ENCODE measurements around the gene KCNMA1. TPM values are rescaled to one million over a fixed set of nuclear protein-coding genes. Genes with fewer than 3 reads are reported as not detected.
"Not testable (repeated sequence)": the region's sequence is repeated elsewhere in the genome, so short reads cannot be mapped to it uniquely, and the experiment has no call there.

Gene KCNMA1
- total RNA-seq, 1 donor from 2014 or later: 87.6 TPM

DNA sequence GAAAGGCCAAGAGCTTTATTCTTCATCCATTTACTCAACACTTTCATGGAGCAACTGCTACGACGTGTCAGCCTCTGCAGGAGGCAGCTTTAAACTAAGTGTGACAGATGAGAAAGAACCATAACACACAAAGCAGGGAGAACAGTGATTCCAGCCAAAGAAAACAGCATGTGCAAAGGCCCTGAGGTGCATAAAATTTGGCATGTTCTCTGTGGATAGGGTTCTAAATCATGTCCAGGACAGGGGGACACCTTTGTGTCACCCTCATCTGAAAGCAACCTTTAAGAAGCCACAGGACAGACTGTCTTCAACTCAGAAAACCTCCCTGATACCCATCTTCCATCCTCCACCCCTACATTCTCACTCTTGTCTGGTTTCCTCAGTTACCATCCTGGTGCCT, 116.6 kb downstream of the KCNMA1 start:
- H3K27ac Mint-ChIP-seq (ENCODE audit: unreplicated experiment): no peak overlapping the region
- peaks cover 48% of the 10 kb centered on the region for H3K4me1 Mint-ChIP-seq (ENCODE audit: low read depth)
- no peak for DNase-seq (ENCODE audit: low spot score)
- no peaks in the 10 kb centered on the region for H3K9me3 Mint-ChIP-seq (ENCODE audit: low read depth)
- no peak overlapping the region for H3K4me3 Mint-ChIP-seq (ENCODE audit: unreplicated experiment)
- no peaks in the 10 kb centered on the region for H3K27me3 Mint-ChIP-seq (ENCODE audit: low read depth)
- TF ChIP-seq, protein P1, sequence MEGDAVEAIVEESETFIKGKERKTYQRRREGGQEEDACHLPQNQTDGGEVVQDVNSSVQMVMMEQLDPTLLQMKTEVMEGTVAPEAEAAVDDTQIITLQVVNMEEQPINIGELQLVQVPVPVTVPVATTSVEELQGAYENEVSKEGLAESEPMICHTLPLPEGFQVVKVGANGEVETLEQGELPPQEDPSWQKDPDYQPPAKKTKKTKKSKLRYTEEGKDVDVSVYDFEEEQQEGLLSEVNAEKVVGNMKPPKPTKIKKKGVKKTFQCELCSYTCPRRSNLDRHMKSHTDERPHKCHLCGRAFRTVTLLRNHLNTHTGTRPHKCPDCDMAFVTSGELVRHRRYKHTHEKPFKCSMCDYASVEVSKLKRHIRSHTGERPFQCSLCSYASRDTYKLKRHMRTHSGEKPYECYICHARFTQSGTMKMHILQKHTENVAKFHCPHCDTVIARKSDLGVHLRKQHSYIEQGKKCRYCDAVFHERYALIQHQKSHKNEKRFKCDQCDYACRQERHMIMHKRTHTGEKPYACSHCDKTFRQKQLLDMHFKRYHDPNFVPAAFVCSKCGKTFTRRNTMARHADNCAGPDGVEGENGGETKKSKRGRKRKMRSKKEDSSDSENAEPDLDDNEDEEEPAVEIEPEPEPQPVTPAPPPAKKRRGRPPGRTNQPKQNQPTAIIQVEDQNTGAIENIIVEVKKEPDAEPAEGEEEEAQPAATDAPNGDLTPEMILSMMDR (IDR thresholded peaks at IDR 0.05): no peak
- H3K36me3 Mint-ChIP-seq (ENCODE audit: low read depth): peaks cover 6% of the 10 kb centered on the region

DNA sequence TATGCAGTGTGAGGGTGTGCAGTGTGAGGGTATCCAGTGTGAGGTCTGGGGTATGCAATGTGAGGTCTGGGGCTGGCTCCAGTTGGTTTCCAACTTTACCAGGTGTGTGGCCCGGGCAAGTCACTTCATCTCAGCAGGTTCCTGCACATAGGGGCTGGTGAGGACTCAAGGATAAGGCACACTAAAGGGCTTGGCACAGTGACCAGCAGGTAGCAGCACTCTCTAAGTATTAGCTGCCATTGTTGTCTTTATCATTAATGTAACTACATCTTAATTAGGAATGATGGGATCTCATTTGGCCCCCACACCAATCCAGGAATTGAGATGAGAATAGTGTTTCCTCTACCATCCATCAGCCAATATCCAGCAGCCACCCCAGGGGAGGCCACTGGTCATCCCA, 117.3 kb downstream of the KCNMA1 start:
- Mint-ChIP-seq H3K4me1 (ENCODE audit: low read depth) (peaks cover 45% of the 10 kb centered on the region), H3K4me3 (ENCODE audit: unreplicated experiment) (no peak overlapping the region), H3K9me3 (ENCODE audit: low read depth) (no peaks in the 10 kb centered on the region), H3K36me3 (ENCODE audit: low read depth) (peaks cover 6% of the 10 kb centered on the region), H3K27ac (ENCODE audit: unreplicated experiment) (peak overlapping the region; percentile 34), H3K27me3 (ENCODE audit: low read depth) (no peaks in the 10 kb centered on the region)
- DNase-seq (ENCODE audit: low spot score): no peak
- TF ChIP-seq, protein P1 (IDR thresholded peaks at IDR 0.05): no peak

DNA sequence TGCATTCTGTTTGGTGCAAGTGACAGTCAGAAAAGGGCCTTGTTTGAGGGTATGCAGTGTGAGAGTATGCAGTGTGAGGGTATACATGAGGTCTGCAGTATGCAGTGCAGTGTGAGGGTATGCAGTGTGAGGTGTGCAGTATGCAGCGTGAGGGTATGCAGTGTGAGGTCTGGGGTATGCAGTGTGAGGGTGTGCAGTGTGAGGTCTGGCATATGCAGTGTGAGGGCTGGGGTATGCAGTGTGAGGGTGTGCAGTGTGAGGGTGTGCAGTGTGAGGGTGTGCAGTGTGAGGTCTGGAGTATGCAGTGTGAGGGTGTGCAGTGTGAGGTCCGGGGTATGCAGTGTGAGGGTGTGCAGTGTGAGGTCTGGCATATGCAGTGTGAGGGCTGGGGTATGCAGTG, 117.8 kb downstream of the KCNMA1 start:
- H3K4me1 Mint-ChIP-seq (ENCODE audit: low read depth): peaks cover 43% of the 10 kb centered on the region
- not testable (repeated sequence) for H3K4me3 Mint-ChIP-seq (ENCODE audit: unreplicated experiment); DNase-seq (ENCODE audit: low spot score); H3K27ac Mint-ChIP-seq (ENCODE audit: unreplicated experiment); H3K27me3 Mint-ChIP-seq (ENCODE audit: low read depth); H3K9me3 Mint-ChIP-seq (ENCODE audit: low read depth); H3K36me3 Mint-ChIP-seq (ENCODE audit: low read depth)

DNA sequence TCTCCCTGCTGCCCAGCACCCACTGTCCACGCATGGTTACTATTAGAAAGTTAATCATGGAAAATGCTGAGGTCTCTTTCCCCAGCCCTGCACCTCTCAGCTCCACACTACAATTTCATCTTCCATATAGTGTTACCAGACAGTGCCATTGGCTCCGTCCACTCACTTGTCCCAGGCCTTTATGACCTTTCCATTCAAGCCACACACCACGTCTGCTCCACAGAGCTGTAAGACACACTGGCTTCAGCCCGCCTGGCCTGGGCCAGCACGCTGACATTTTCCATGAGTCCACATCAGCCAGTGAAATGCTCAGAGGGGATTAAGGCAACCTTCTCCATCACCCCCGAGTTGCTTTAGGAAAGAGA, 118.7 kb downstream of the KCNMA1 start:
- TF ChIP-seq, protein P1 (IDR thresholded peaks at IDR 0.05): no peak
- H3K4me3 Mint-ChIP-seq (ENCODE audit: unreplicated experiment): no peak overlapping the region
- peaks cover 43% of the 10 kb centered on the region for H3K4me1 Mint-ChIP-seq (ENCODE audit: low read depth)
- no peaks in the 10 kb centered on the region for H3K9me3 Mint-ChIP-seq (ENCODE audit: low read depth)
- H3K27me3 Mint-ChIP-seq (ENCODE audit: low read depth): no peaks in the 10 kb centered on the region
- H3K36me3 Mint-ChIP-seq (ENCODE audit: low read depth): peaks cover 6% of the 10 kb centered on the region
- H3K27ac Mint-ChIP-seq (ENCODE audit: unreplicated experiment): no peak overlapping the region
- DNase-seq (ENCODE audit: low spot score): no peak

DNA sequence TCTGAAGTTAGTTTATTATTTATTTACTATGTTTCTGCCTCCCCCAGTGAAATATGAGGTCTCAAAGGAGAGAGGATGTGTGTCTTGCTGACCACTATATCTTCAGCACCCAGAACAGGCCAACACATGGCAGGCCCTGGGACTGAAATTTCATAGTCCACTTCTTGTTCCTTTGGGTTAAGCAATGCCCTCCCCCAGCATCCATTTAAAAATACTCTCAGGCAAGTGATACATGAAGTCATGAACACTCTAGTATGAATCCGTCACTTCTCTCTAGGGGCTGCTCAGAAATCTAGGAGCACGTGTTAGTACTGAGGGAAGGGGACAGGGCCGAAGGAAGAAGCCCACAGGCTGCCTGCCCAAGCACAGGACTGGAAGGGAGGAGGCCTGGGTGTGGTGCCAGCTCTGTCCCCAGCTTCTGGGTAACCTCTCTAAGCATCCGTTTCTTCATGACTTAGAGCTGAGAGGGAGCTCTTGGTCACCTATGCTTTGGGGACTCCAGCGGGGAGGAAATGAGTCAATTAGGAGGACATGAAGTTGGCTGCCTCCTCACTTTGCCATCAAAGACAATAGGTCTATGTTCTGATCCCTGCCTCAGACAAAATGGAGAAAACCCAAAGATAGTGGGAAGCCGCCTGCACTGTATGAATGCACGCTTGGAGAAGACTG, 119.2 kb downstream of the KCNMA1 start:
- H3K4me1 Mint-ChIP-seq (ENCODE audit: low read depth): peaks cover 43% of the 10 kb centered on the region
- H3K4me3 Mint-ChIP-seq (ENCODE audit: unreplicated experiment): no peak overlapping the region
- H3K27me3 Mint-ChIP-seq (ENCODE audit: low read depth): no peaks in the 10 kb centered on the region
- H3K27ac Mint-ChIP-seq (ENCODE audit: unreplicated experiment): peak overlapping the region; percentile 65
- H3K36me3 Mint-ChIP-seq (ENCODE audit: low read depth): peaks cover 6% of the 10 kb centered on the region
- H3K9me3 Mint-ChIP-seq (ENCODE audit: low read depth): no peaks in the 10 kb centered on the region
- no peak for DNase-seq (ENCODE audit: low spot score)
- TF ChIP-seq, protein P1 (IDR thresholded peaks at IDR 0.05): no peak

DNA sequence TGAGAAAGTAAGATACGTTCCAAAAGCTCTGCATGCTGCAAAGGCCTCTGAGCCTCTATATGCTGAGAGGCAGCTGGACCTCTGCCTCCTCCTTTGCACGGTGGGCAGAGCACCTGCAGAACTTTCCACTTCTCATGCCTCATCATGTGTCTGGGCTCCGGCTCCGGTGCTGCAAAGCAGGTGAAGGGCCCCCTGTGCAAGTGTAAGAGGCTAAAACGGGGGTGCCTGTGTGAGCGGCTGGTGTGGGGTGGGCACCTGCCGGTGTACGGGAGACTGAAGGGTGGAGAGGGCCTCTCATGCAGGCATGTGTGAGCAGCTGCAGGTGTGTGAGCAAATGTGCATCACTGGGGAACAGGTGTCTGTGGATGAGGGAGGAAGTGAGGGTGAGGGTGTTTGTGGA, 121.0 kb downstream of the KCNMA1 start:
- peaks cover 47% of the 10 kb centered on the region for H3K4me1 Mint-ChIP-seq (ENCODE audit: low read depth)
- no peak for DNase-seq (ENCODE audit: low spot score)
- no peaks in the 10 kb centered on the region for H3K27me3 Mint-ChIP-seq (ENCODE audit: low read depth)
- no peak overlapping the region for H3K27ac Mint-ChIP-seq (ENCODE audit: unreplicated experiment)
- no peak overlapping the region for H3K4me3 Mint-ChIP-seq (ENCODE audit: unreplicated experiment)
- no peaks in the 10 kb centered on the region for H3K9me3 Mint-ChIP-seq (ENCODE audit: low read depth)
- H3K36me3 Mint-ChIP-seq (ENCODE audit: low read depth): peaks cover 6% of the 10 kb centered on the region
- TF ChIP-seq, protein P1 (IDR thresholded peaks at IDR 0.05): no peak

All from chondrocyte (in vitro differentiated cells).